Adrenal gland (tissue), 5 donors: ENCODE measurements around the gene RGS19.

Experiments
- POLR2A ChIP-seq, 2 donors: fragments of 450-650 bp; IDR thresholded peaks; one replicate each; pipeline ENCODE4 v1.6.1; 2017; ENCODE audit warnings: antibody characterized with exemption in 2 of 2, mild to moderate bottlenecking in 2 of 2, moderate library complexity in 1 of 2
- TF ChIP-seq, protein P1 (sequence below), 6 experiments: fragments of 450-650 bp in 4 of 6; fragments of 200-600 bp in 2 of 6; sonication (generic) in 1 of 6; IDR thresholded peaks; 1 replicate in 5 of 6; 2 replicates in 1 of 6; pipeline versions ENCODE4 v1.5.1 to v1.8.0; 2016 to 2021; ENCODE audit warnings: antibody characterized with exemption in 6 of 6, mild to moderate bottlenecking in 2 of 6, moderate library complexity in 1 of 6
- donor health status: DM: no; HTN: no; CAD: no.

DNA sequence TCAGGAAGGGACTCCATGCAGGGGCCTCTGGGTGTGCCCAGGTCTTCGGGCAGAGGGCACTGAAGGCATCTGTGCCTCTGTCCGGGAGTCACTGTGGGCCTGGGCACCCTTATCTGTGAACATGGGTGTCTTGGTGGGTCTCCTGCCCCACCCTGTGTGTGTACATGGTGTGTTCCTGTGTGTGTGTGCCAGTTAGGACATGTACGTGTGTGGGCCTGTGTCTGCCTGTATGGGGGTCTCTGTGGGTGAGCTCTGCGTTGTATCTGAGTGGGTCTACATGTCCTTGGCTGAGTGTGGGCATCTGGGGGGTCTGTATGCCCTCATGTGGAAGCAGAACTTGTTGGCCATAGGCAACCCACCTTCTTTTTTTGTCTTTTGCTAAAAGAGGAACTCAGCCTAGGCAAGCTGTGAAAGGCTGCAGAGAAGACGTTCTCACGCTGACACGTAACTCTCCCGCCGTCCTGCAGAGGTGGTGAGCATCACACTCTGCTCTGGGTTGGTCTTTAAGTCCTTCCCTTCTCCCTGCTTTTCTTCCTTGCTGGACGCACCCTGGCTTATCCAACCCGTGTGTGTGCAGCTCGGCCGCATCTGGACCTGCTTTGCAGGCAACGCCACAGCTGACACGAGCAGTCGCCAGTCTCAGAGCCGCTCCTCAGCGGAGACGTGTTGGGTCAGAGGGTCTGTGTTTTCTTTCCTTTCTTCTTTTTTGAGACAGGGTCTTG lies 28.6 kb upstream of the RGS19 start:
- TF ChIP-seq POLR2A (IDR thresholded peaks at IDR 0.05), result no peak
- TF ChIP-seq, protein P1, sequence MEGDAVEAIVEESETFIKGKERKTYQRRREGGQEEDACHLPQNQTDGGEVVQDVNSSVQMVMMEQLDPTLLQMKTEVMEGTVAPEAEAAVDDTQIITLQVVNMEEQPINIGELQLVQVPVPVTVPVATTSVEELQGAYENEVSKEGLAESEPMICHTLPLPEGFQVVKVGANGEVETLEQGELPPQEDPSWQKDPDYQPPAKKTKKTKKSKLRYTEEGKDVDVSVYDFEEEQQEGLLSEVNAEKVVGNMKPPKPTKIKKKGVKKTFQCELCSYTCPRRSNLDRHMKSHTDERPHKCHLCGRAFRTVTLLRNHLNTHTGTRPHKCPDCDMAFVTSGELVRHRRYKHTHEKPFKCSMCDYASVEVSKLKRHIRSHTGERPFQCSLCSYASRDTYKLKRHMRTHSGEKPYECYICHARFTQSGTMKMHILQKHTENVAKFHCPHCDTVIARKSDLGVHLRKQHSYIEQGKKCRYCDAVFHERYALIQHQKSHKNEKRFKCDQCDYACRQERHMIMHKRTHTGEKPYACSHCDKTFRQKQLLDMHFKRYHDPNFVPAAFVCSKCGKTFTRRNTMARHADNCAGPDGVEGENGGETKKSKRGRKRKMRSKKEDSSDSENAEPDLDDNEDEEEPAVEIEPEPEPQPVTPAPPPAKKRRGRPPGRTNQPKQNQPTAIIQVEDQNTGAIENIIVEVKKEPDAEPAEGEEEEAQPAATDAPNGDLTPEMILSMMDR (IDR thresholded peaks at IDR 0.05), result no peak
